Activated CD8-positive, alpha-beta T cell treated with anti-CD3 and anti-CD28 coated beads for 36 hours (primary cell): ENCODE results near the gene VSIG2. TPM values are rescaled to one million over a fixed set of nuclear protein-coding genes. Genes with fewer than 3 reads are reported as not detected.

Experiments used
- ATAC-seq: fragments of 200-7000 bp; cut with Tn5 transposase; one replicate; pipeline ENCODE4 v1.10.0; 2021; ENCODE audit warnings: mild to moderate bottlenecking, moderate library complexity
- CTCF ChIA-PET: fragments of 350-600 bp; sonication (Branson Sonifier 250); formaldehyde crosslinking; loops from one replicate; lab custom pipeline; 2021; ENCODE audit warnings: antibody characterized with exemption; lab: Charles Lee
- POLR2A ChIA-PET: fragments of 350-600 bp; sonication (Branson Sonifier 250); formaldehyde crosslinking; loops from one replicate; lab custom pipeline; 2021; ENCODE audit warnings: antibody characterized with exemption; lab: Charles Lee
- DNase-seq: peaks from one replicate; pipeline ENCODE4 v3.0.0-alpha.2; 2020
- H3K27ac Mint-ChIP-seq: one replicate; pipeline ENCODE4 v1.8.0; 2021; ENCODE audit warnings: mild to moderate bottlenecking, mixed read lengths
- H3K27me3 Mint-ChIP-seq: one replicate; pipeline ENCODE4 v1.8.0; 2021; ENCODE audit warnings: mixed read lengths
- H3K36me3 Mint-ChIP-seq: one replicate; pipeline ENCODE4 v1.8.0; 2021; ENCODE audit warnings: low read depth, mixed read lengths
- H3K4me1 Mint-ChIP-seq: one replicate; pipeline ENCODE4 v1.8.0; 2021; ENCODE audit warnings: low read depth, mixed read lengths
- H3K4me3 Mint-ChIP-seq: one replicate; pipeline ENCODE4 v1.8.0; 2021; ENCODE audit warnings: mild to moderate bottlenecking, moderate library complexity, mixed read lengths
- H3K9me3 Mint-ChIP-seq: one replicate; pipeline ENCODE4 v1.8.0; 2021; ENCODE audit warnings: mixed read lengths
- intact Hi-C: fragments of 100-400 bp; cut with micrococcal nuclease; formaldehyde crosslinking; loops from one replicate; pipeline ENCODE4 v1.10.0; 2022
- total RNA-seq, 2 experiments: library from RNA; stranded (reverse); gene quantifications; one replicate each; pipeline ENCODE4 v1.2.3, GENCODE V29; 2021
- TF ChIP-seq, protein P1 (sequence below): fragments of 200-600 bp; IDR thresholded peaks from one replicate; pipeline ENCODE4 v1.8.0; 2022; ENCODE audit warnings: antibody characterized with exemption, mild to moderate bottlenecking

VSIG2 gene
- total RNA-seq, 2 experiments from 2014 or later: 0.32 TPM; not detected in 1

DNA sequence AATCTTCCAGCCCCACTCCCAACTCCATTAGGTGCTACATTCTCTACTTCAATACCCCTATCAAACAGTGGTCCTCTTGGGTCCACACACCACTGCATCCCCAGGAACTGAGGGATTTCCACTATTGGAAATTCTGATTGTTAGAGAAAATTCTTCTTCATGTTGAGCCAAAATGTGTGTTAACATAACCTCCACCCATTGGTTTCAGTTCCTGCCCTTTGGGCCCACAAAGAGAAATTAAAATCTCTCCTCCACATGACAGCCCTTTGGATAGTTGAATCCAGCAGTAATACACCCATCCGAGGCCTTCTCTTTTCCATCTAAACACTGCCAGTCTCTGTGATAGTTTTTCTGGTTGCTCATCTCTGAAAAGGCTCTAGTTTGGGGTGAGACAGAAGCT, 2.1 kb downstream of the VSIG2 start:
- CTCF ChIA-PET: interaction anchor here (8.7 to 9.5 kb wide), 2 partner anchors 7 to 13 kb away, joined by 68 to 77 read pairs; partner anchors contain the start of gene ESAM
- POLR2A ChIA-PET: no interaction called here
- H3K27me3 Mint-ChIP-seq: peaks cover 2% of the 10 kb centered on the region
- H3K9me3 Mint-ChIP-seq: no peaks in the 10 kb centered on the region
- H3K4me3 Mint-ChIP-seq: no peak overlapping the region
- TF ChIP-seq, protein P1, sequence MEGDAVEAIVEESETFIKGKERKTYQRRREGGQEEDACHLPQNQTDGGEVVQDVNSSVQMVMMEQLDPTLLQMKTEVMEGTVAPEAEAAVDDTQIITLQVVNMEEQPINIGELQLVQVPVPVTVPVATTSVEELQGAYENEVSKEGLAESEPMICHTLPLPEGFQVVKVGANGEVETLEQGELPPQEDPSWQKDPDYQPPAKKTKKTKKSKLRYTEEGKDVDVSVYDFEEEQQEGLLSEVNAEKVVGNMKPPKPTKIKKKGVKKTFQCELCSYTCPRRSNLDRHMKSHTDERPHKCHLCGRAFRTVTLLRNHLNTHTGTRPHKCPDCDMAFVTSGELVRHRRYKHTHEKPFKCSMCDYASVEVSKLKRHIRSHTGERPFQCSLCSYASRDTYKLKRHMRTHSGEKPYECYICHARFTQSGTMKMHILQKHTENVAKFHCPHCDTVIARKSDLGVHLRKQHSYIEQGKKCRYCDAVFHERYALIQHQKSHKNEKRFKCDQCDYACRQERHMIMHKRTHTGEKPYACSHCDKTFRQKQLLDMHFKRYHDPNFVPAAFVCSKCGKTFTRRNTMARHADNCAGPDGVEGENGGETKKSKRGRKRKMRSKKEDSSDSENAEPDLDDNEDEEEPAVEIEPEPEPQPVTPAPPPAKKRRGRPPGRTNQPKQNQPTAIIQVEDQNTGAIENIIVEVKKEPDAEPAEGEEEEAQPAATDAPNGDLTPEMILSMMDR: no peak
- H3K27ac Mint-ChIP-seq: no peak overlapping the region
- H3K36me3 Mint-ChIP-seq: no peaks in the 10 kb centered on the region
- intact Hi-C loops: loop anchor here (5.0 kb wide), 1 partner anchor 78 kb away; the partner anchor contains the start of genes SIAE and SPA17
- H3K4me1 Mint-ChIP-seq: peaks cover 4% of the 10 kb centered on the region
- ATAC-seq (no peak), DNase-seq (no peak)

- no peaks in the 10 kb centered on the region for H3K36me3 Mint-ChIP-seq
- H3K4me3 Mint-ChIP-seq: no peak overlapping the region
- POLR2A ChIA-PET: interaction anchor here (0.8 to 1.6 kb wide), 2 partner anchors 9 to 11 kb away, joined by 3 to 4 read pairs; no protein-coding TSS in a partner anchor
- TF ChIP-seq, protein P1: no peak
- ATAC-seq (no peak), DNase-seq (no peak)
- H3K9me3 Mint-ChIP-seq: no peaks in the 10 kb centered on the region
- H3K27ac Mint-ChIP-seq: no peak overlapping the region
- H3K4me1 Mint-ChIP-seq: peaks cover 4% of the 10 kb centered on the region
- H3K27me3 Mint-ChIP-seq: peaks cover 2% of the 10 kb centered on the region
- CTCF ChIA-PET: interaction anchor here (1.0 to 9.5 kb wide), 5 partner anchors 8 to 80 kb away, joined by 3 to 77 read pairs (median 4); partner anchors contain the start of genes ESAM and NRGN
- intact Hi-C loops: loop anchor here (5.0 kb wide), 1 partner anchor 76 kb away; the partner anchor contains the start of genes SIAE and SPA17
These were observed 3.3 kb downstream of the VSIG2 start for GRCh38 chr11:124748481-124749343.

GRCh38 chr11:124748100-124748418, 4.0 kb downstream of the VSIG2 start:
- DNase-seq (no peak), ATAC-seq (no peak)
- CTCF ChIA-PET: interaction anchor here (1.0 to 9.5 kb wide), 5 partner anchors 8 to 79 kb away, joined by 3 to 77 read pairs (median 4); partner anchors contain the start of genes ESAM and NRGN
- no peaks in the 10 kb centered on the region for H3K9me3 Mint-ChIP-seq
- POLR2A ChIA-PET: interaction anchor here (0.8 to 1.6 kb wide), 2 partner anchors 10 to 11 kb away, joined by 3 to 4 read pairs; no protein-coding TSS in a partner anchor
- no peak overlapping the region for H3K4me3 Mint-ChIP-seq
- H3K27me3 Mint-ChIP-seq: peaks cover 3% of the 10 kb centered on the region
- peaks cover 4% of the 10 kb centered on the region for H3K4me1 Mint-ChIP-seq
- H3K27ac Mint-ChIP-seq: no peak overlapping the region
- H3K36me3 Mint-ChIP-seq: peaks cover 1% of the 10 kb centered on the region
- TF ChIP-seq, protein P1: no peak
- intact Hi-C loops: loop anchor here (5.0 kb wide), 1 partner anchor 76 kb away; the partner anchor contains the start of genes SIAE and SPA17

GRCh38 chr11:124747406-124748099, 4.5 kb downstream of the VSIG2 start:
- Mint-ChIP-seq H3K4me1 (peaks cover 4% of the 10 kb centered on the region), H3K4me3 (peak overlapping the region; percentile 79), H3K27ac (no peak overlapping the region), H3K9me3 (no peaks in the 10 kb centered on the region), H3K27me3 (peaks cover 3% of the 10 kb centered on the region), H3K36me3 (peaks cover 1% of the 10 kb centered on the region)
- TF ChIP-seq, protein P1: no peak
- CTCF ChIA-PET: interaction anchor here (0.7 to 9.5 kb wide), 17 partner anchors 8 to 118 kb away, joined by 3 to 77 read pairs (median 7); partner anchors contain the start of genes ESAM, NRGN, ROBO3 and SIAE
- intact Hi-C loops: loop anchor here (2.0 to 5.0 kb wide), 2 partner anchors 13 to 75 kb away; partner anchors contain the start of genes SIAE and SPA17
- no peak for ATAC-seq
- no peak for DNase-seq
- POLR2A ChIA-PET: interaction anchor here (0.6 to 1.6 kb wide), 4 partner anchors 11 to 185 kb away, joined by 3 to 4 read pairs (median 3); no protein-coding TSS in a partner anchor
